Glutamatergic neuron (in vitro differentiated cells): ENCODE measurements around the gene MSGN1. TPM values are rescaled to one million over a fixed set of nuclear protein-coding genes. Genes with fewer than 3 reads are reported as not detected.

Experiments
- DNase-seq: peaks from one replicate; pipeline ENCODE4 v3.0.0; 2022
- H3K27ac Mint-ChIP-seq: one replicate; pipeline ENCODE4 v1.8.0; 2020; ENCODE audit warnings: mild to moderate bottlenecking, mixed read lengths, inconsistent platforms; ENCODE audit not compliant: unreplicated experiment
- H3K27me3 Mint-ChIP-seq: one replicate; pipeline ENCODE4 v1.8.0; 2020; ENCODE audit warnings: mild to moderate bottlenecking, moderate library complexity, mixed read lengths, inconsistent platforms; ENCODE audit not compliant: unreplicated experiment
- H3K36me3 Mint-ChIP-seq: one replicate; pipeline ENCODE4 v1.8.0; 2020; ENCODE audit warnings: mild to moderate bottlenecking, mixed read lengths, inconsistent platforms; ENCODE audit not compliant: unreplicated experiment
- H3K4me1 Mint-ChIP-seq: one replicate; pipeline ENCODE4 v1.8.0; 2020; ENCODE audit warnings: mild to moderate bottlenecking, low read depth, mixed read lengths, inconsistent platforms; ENCODE audit not compliant: unreplicated experiment
- H3K4me3 Mint-ChIP-seq: one replicate; pipeline ENCODE4 v1.8.0; 2020; ENCODE audit warnings: mild to moderate bottlenecking, mixed read lengths, inconsistent platforms; ENCODE audit not compliant: unreplicated experiment
- H3K9me3 Mint-ChIP-seq: one replicate; pipeline ENCODE4 v1.8.0; 2020; ENCODE audit warnings: mild to moderate bottlenecking, moderate library complexity, mixed read lengths, inconsistent platforms; ENCODE audit not compliant: unreplicated experiment
- total RNA-seq: library from RNA; stranded (reverse); fragmentation: NEBNext Ultra II Directional; extraction: Animal tissue kit (Norgen Biotek cat#: 25700); gene quantifications from one replicate; pipeline ENCODE4 v1.2.1, GENCODE V29; 2021; ENCODE audit not compliant: unreplicated experiment
- TF ChIP-seq, protein P1 (sequence below): fragments of 200-600 bp; sonication (generic); IDR thresholded peaks from one replicate; pipeline ENCODE4 v1.5.0; 2021; ENCODE audit not compliant: partially characterized antibody, unreplicated experiment

Gene MSGN1
- total RNA-seq, 1 donor from 2014 or later: not detected

- TF ChIP-seq, protein P1, sequence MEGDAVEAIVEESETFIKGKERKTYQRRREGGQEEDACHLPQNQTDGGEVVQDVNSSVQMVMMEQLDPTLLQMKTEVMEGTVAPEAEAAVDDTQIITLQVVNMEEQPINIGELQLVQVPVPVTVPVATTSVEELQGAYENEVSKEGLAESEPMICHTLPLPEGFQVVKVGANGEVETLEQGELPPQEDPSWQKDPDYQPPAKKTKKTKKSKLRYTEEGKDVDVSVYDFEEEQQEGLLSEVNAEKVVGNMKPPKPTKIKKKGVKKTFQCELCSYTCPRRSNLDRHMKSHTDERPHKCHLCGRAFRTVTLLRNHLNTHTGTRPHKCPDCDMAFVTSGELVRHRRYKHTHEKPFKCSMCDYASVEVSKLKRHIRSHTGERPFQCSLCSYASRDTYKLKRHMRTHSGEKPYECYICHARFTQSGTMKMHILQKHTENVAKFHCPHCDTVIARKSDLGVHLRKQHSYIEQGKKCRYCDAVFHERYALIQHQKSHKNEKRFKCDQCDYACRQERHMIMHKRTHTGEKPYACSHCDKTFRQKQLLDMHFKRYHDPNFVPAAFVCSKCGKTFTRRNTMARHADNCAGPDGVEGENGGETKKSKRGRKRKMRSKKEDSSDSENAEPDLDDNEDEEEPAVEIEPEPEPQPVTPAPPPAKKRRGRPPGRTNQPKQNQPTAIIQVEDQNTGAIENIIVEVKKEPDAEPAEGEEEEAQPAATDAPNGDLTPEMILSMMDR: no peak
- Mint-ChIP-seq H3K9me3 (peaks cover 1% of the 10 kb centered on the region), H3K36me3 (no peaks in the 10 kb centered on the region), H3K4me1 (peaks cover 9% of the 10 kb centered on the region), H3K27ac (no peak overlapping the region), H3K4me3 (no peak overlapping the region), H3K27me3 (peaks cover 2% of the 10 kb centered on the region)
- no peak for DNase-seq
These were observed 24.5 kb upstream of the MSGN1 start for GRCh38 chr2:17791817-17792130.

GRCh38 chr2:17792515-17792914, 23.7 kb upstream of the MSGN1 start:
- TF ChIP-seq, protein P1: no peak
- H3K36me3 Mint-ChIP-seq: no peaks in the 10 kb centered on the region

DNA sequence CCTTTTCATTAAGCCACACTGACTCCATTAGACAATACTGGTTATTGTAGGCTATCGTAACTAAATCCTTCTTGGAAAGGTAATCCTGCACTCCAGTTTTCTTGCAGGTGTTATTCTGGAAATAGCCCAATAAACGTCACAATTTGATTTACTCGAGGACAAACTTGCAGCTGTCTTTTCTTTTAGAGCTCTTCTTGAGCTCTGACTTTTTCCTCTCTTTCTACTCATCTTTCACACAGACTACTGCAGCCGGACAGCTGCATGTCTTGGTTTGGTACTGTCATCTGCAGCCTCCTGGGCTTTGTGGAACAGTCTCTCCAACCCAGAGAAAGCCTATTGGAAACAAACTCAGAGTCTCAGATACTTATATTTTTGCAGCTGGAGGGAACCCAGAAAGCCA, 23.0 kb upstream of the MSGN1 start:
- no peaks in the 10 kb centered on the region for H3K36me3 Mint-ChIP-seq
- TF ChIP-seq, protein P1: no peak
- peaks cover 15% of the 10 kb centered on the region for H3K4me1 Mint-ChIP-seq
- no peak overlapping the region for H3K4me3 Mint-ChIP-seq
- DNase-seq: no peak
- peaks cover 1% of the 10 kb centered on the region for H3K9me3 Mint-ChIP-seq
- peaks cover 2% of the 10 kb centered on the region for H3K27me3 Mint-ChIP-seq
- no peak overlapping the region for H3K27ac Mint-ChIP-seq

More at GRCh38 chr2:17792515-17792914, 23.7 kb upstream of the MSGN1 start:
- no peak overlapping the region for H3K4me3 Mint-ChIP-seq
- DNase-seq: no peak
- peaks cover 1% of the 10 kb centered on the region for H3K9me3 Mint-ChIP-seq
- H3K27me3 Mint-ChIP-seq: peaks cover 2% of the 10 kb centered on the region
- H3K27ac Mint-ChIP-seq: no peak overlapping the region
- H3K4me1 Mint-ChIP-seq: peaks cover 10% of the 10 kb centered on the region

DNA sequence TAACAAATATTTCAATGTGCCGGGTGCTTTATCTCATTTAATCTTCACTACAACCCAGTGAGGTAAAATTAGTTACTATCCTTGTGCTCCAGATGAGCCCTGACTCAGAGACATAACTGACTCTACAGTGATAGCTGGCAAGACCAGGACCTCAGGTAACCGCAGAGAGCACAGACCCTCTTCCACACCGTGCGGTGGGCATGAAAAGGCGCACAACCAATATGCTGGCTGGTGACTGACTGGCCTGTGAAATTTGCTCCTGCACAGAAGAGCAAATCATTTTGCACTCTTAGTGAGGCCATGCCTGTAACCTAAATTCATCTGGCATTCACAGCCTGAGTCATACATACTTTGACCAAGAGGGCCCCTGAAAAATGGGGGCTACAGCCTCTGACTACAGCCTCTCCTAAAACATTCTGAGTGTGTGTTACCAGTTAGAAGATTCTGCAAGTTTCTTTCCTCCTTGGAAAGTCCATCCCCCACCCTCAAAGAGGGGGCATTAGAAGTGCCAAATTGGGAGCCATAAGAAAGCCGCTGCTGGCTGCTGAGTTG, 22.4 kb upstream of the MSGN1 start:
- no peaks in the 10 kb centered on the region for H3K36me3 Mint-ChIP-seq
- TF ChIP-seq, protein P1: no peak
- no peak overlapping the region for H3K4me3 Mint-ChIP-seq
- DNase-seq: no peak
- peaks cover 4% of the 10 kb centered on the region for H3K9me3 Mint-ChIP-seq
- H3K4me1 Mint-ChIP-seq: peaks cover 16% of the 10 kb centered on the region
- peaks cover 2% of the 10 kb centered on the region for H3K27me3 Mint-ChIP-seq
- no peak overlapping the region for H3K27ac Mint-ChIP-seq

DNA sequence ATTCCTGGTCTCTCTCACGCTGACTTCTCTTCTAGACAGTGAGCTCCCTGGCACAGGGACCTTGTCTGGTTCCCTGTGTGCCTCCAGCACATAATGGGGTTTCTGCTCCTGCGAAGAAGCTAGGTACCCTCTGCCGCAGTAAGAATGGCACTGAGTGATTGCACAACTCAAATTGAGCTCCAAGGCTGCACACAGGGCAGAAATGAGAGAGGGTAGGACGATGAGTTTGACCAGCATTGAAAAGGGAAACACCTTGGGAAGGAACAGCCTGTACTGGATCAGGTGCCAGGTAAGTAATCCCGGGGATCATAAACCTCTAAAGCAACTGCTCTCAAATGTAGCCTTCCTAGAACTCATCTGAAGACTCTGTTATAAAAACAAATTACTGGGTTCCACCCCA, 21.0 kb upstream of the MSGN1 start:
- H3K36me3 Mint-ChIP-seq: no peaks in the 10 kb centered on the region
- peaks cover 29% of the 10 kb centered on the region for H3K4me1 Mint-ChIP-seq
- TF ChIP-seq, protein P1: no peak
- H3K27ac Mint-ChIP-seq: no peak overlapping the region
- peaks cover 2% of the 10 kb centered on the region for H3K27me3 Mint-ChIP-seq
- H3K9me3 Mint-ChIP-seq: peaks cover 7% of the 10 kb centered on the region
- H3K4me3 Mint-ChIP-seq: no peak overlapping the region
- DNase-seq: no peak
